SU-DHL-6 (cell line): ENCODE data around the gene GRID1.

ENCODE experiments used
- H2AFZ ChIP-seq: fragments of 200-600 bp; sonication (generic); 2 replicates; pipeline ENCODE4 v1.6.1; 2014; ENCODE audit warnings: low read depth, mild to moderate bottlenecking, moderate library complexity, mixed read lengths, antibody characterized with exemption, low read length; ENCODE audit not compliant: severe bottlenecking
- H3F3A ChIP-seq: fragments of 200-600 bp; shearing (Covaris generic); 2 replicates; pipeline ENCODE4 v1.6.0; 2016; ENCODE audit warnings: antibody characterized with exemption, mild to moderate bottlenecking; ENCODE audit not compliant: insufficient read depth
- H3K27ac ChIP-seq: fragments of 200-600 bp; sonication (generic); 2 replicates; pipeline ENCODE4 v1.5.1; 2016; ENCODE audit warnings: low read depth, mild to moderate bottlenecking, low read length, moderate library complexity, mixed read lengths
- H3K27me3 ChIP-seq: fragments of 200-600 bp; sonication (generic), shearing (Covaris generic); 2 replicates; pipeline ENCODE4 v1.6.0; 2014; ENCODE audit warnings: mild to moderate bottlenecking, low read length
- H3K36me3 ChIP-seq: fragments of 200-600 bp; sonication (generic); 2 replicates; pipeline ENCODE4 v1.6.1; 2014; ENCODE audit warnings: mild to moderate bottlenecking, low read length, mixed read lengths
- H3K4me2 ChIP-seq: fragments of 300-600, 200-600 bp; shearing (Covaris generic), sonication (generic); 2 replicates; pipeline ENCODE4 v1.6.0; 2014; ENCODE audit warnings: low read length, low read depth, mild to moderate bottlenecking; ENCODE audit not compliant: poor library complexity, severe bottlenecking
- H3K4me3 ChIP-seq: fragments of 200-600 bp; sonication (generic); 2 replicates; pipeline ENCODE4 v1.5.1; 2014; ENCODE audit warnings: antibody characterized with exemption, low read length, mild to moderate bottlenecking, mixed read lengths; ENCODE audit not compliant: insufficient read depth, poor library complexity, severe bottlenecking
- H3K79me2 ChIP-seq: fragments of 200-600 bp; sonication (generic); 2 replicates; pipeline ENCODE4 v1.6.1; 2014; ENCODE audit warnings: mild to moderate bottlenecking, low read length, moderate library complexity; ENCODE audit not compliant: insufficient read depth
- H3K9ac ChIP-seq: fragments of 200-600 bp; sonication (generic); 2 replicates; pipeline ENCODE4 v1.7.0; 2014; ENCODE audit warnings: mild to moderate bottlenecking, low read length
- H3K9me2 ChIP-seq: fragments of 200-600 bp; sonication (generic); replicated peaks from 2 replicates; pipeline ENCODE4 v1.6.1; 2014; ENCODE audit warnings: low read length; ENCODE audit not compliant: insufficient read depth
- H3K9me3 ChIP-seq: fragments of 200-600 bp; sonication (generic); 2 replicates; pipeline ENCODE4 v1.6.1; 2014; ENCODE audit warnings: low read length, mixed read lengths; ENCODE audit not compliant: insufficient read depth
- H4K20me1 ChIP-seq: fragments of 200-600 bp; sonication (generic); 2 replicates; pipeline ENCODE4 v1.6.1; 2014; ENCODE audit warnings: low read depth, mild to moderate bottlenecking, antibody characterized with exemption, low read length, moderate library complexity, mixed read lengths
- CTCF ChIP-seq: fragments of 200-600 bp; sonication (generic); IDR thresholded peaks from one replicate; pipeline ENCODE4 v1.5.1; 2017; ENCODE audit warnings: antibody characterized with exemption, mild to moderate bottlenecking, low read length, moderate library complexity; ENCODE audit not compliant: insufficient read depth, poor library complexity, severe bottlenecking
- EZH2phosphoT487 ChIP-seq: fragments of 200-600 bp; sonication (generic), shearing (Covaris generic); conservative IDR thresholded peaks from 2 replicates; pipeline ENCODE4 v1.6.1; 2018; ENCODE audit warnings: mild to moderate bottlenecking, antibody characterized with exemption, low read length, moderate library complexity, mixed read lengths

Gene GRID1

GRCh38 chr10:86229376-86229775 lies 137.2 kb downstream of the GRID1 start:
- no peak overlapping the region for H3K4me3 ChIP-seq
- no peaks in the 10 kb centered on the region for H3K9me3 ChIP-seq
- no peak overlapping the region for H3K4me2 ChIP-seq
- no peaks in the 10 kb centered on the region for H3F3A ChIP-seq
- no peak overlapping the region for H3K27ac ChIP-seq
- H3K9me2 ChIP-seq: no peaks in the 10 kb centered on the region
- H3K27me3 ChIP-seq: no peaks in the 10 kb centered on the region
- H3K79me2 ChIP-seq: no peaks in the 10 kb centered on the region
- no peak overlapping the region for H3K9ac ChIP-seq
- no peaks in the 10 kb centered on the region for H4K20me1 ChIP-seq
- H2AFZ ChIP-seq: no peak overlapping the region
- no peak for TF ChIP-seq EZH2phosphoT487
- TF ChIP-seq CTCF: no peak
- H3K36me3 ChIP-seq: no peaks in the 10 kb centered on the region

DNA sequence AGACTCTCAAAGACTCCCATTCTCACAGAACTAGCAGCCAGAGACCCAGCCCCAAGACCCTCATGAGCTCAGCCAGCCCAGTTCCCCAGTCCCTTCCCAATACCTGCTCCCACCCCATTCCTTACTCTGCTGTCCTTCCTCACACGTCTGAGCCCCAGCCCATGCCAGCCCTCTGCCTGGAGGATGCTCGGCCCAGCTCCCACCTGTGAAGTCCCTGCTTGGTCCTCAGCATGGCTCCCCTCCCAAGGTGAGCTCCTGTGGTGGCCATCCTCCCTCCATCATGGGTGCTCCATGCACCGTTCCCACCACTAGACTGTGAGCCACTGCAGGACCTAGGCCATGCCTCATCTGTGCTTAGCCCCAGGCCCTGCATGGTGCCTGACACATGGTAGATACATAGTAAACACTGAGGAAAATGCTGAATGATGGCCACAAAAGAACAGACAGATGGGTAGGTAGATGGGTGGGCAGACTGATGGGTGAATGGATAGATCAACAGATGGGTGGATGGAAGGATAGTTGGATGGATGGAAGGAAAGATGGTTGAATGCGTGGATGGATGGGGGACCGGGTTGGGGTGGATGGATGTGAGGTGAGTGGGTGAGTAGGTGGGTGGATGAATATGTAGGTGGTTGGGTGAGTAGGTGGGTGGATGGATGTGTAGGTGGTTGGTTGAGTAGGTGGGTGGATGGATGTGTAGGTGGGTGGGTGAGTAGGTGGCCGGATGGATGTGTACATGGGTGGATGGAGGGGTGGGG lies 138.9 kb downstream of the GRID1 start:
- H3K79me2 ChIP-seq: no peaks in the 10 kb centered on the region
- no peaks in the 10 kb centered on the region for H3K27me3 ChIP-seq
- H3K4me2 ChIP-seq: no peak overlapping the region
- H4K20me1 ChIP-seq: no peaks in the 10 kb centered on the region
- H3K9me3 ChIP-seq: no peaks in the 10 kb centered on the region
- no peaks in the 10 kb centered on the region for H3K9me2 ChIP-seq
- H3F3A ChIP-seq: no peaks in the 10 kb centered on the region
- H3K9ac ChIP-seq: no peak overlapping the region
- no peak overlapping the region for H2AFZ ChIP-seq
- no peaks in the 10 kb centered on the region for H3K36me3 ChIP-seq
- no peak overlapping the region for H3K27ac ChIP-seq
- H3K4me3 ChIP-seq: no peak overlapping the region
- TF ChIP-seq CTCF: no peak
- TF ChIP-seq EZH2phosphoT487: no peak

- Histone ChIP-seq H3K9me2 (no peaks in the 10 kb centered on the region), H3F3A (no peaks in the 10 kb centered on the region), H3K27ac (no peak overlapping the region), H4K20me1 (no peaks in the 10 kb centered on the region), H3K9ac (no peak overlapping the region), H3K9me3 (no peaks in the 10 kb centered on the region), H3K27me3 (no peaks in the 10 kb centered on the region), H3K4me2 (no peak overlapping the region), H3K79me2 (no peaks in the 10 kb centered on the region), H3K36me3 (no peaks in the 10 kb centered on the region), H2AFZ (no peak overlapping the region), H3K4me3 (no peak overlapping the region)
- no peak for TF ChIP-seq CTCF
Measured at GRCh38 chr10:86226781-86227201, 139.8 kb downstream of the GRID1 start.
